ENCODE measurements around the gene LRMDA. TPM values are rescaled to one million over a fixed set of nuclear protein-coding genes. Genes with fewer than 3 reads are reported as not detected.

The LRMDA gene
- total and polyA plus RNA-seq, 7 donors: 2.8 to 22.2 (median 9.0) TPM

- WGBS, 2 donors: 89 to 96% methylated on average over 5 of the region's 5 CpGs
- no peaks in the 10 kb centered on the region for H3K27me3 ChIP-seq
- no peak for DNase-seq
- intact Hi-C loops (cut with DNase I): no loop called here
- H3K4me1 ChIP-seq: no peaks in the 10 kb centered on the region
- H3K36me3 ChIP-seq: no peaks in the 10 kb centered on the region
- TF ChIP-seq POLR2AphosphoS5 (IDR thresholded peaks at IDR 0.05): no peak
- TF ChIP-seq POLR2A (IDR thresholded peaks at IDR 0.05): no peak
- TF ChIP-seq EP300 (IDR thresholded peaks at IDR 0.05): no peak
- TF ChIP-seq CTCF (IDR thresholded peaks at IDR 0.05): no peak
- no peak overlapping the region for H3K27ac ChIP-seq
- no peak overlapping the region for H3K4me3 ChIP-seq
- no peaks in the 10 kb centered on the region for H3K9me3 ChIP-seq
Measured at GRCh38 chr10:75736151-75736640, 304.8 kb downstream of the LRMDA start.

- no peaks in the 10 kb centered on the region for H3K4me1 ChIP-seq
- no peaks in the 10 kb centered on the region for H3K27me3 ChIP-seq
- H3K9me3 ChIP-seq: no peaks in the 10 kb centered on the region
- intact Hi-C loops (cut with DNase I): no loop called here
- H3K36me3 ChIP-seq: no peaks in the 10 kb centered on the region
- H3K4me3 ChIP-seq: no peak overlapping the region
- no peak for TF ChIP-seq POLR2A (IDR thresholded peaks at IDR 0.05)
- no peak for TF ChIP-seq CTCF (IDR thresholded peaks at IDR 0.05)
- no peak for TF ChIP-seq EP300 (IDR thresholded peaks at IDR 0.05)
- no peak for TF ChIP-seq POLR2AphosphoS5 (IDR thresholded peaks at IDR 0.05)
- 92 to 93% methylated on average over 15 of the region's 15 CpGs for WGBS, 2 donors
- no peak for DNase-seq
- H3K27ac ChIP-seq: no peak overlapping the region
Measured at GRCh38 chr10:75736889-75737579, 305.6 kb downstream of the LRMDA start.

- WGBS, 2 donors: 58 to 81% methylated on average over 3 of the region's 3 CpGs
- no peaks in the 10 kb centered on the region for H3K36me3 ChIP-seq
Measured at GRCh38 chr10:75737580-75737949, 306.1 kb downstream of the LRMDA start.

GRCh38 chr10:75738924-75739323, 307.5 kb downstream of the LRMDA start:
- TF ChIP-seq POLR2A (IDR thresholded peaks at IDR 0.05) (no peak), EP300 (IDR thresholded peaks at IDR 0.05) (no peak), POLR2AphosphoS5 (IDR thresholded peaks at IDR 0.05) (no peak), CTCF (IDR thresholded peaks at IDR 0.05) (no peak)
- DNase-seq: no peak
- H3K27ac ChIP-seq: no peak overlapping the region
- H3K36me3 ChIP-seq: no peaks in the 10 kb centered on the region
- no peak overlapping the region for H3K4me3 ChIP-seq
- 92 to 94% methylated on average over 9 of the region's 9 CpGs for WGBS, 2 donors
- no peaks in the 10 kb centered on the region for H3K27me3 ChIP-seq
- intact Hi-C loops (cut with DNase I): no loop called here
- no peaks in the 10 kb centered on the region for H3K9me3 ChIP-seq
- H3K4me1 ChIP-seq: no peaks in the 10 kb centered on the region

More at GRCh38 chr10:75737580-75737949, 306.1 kb downstream of the LRMDA start:
- H3K27ac ChIP-seq: no peak overlapping the region
- no peak overlapping the region for H3K4me3 ChIP-seq
- intact Hi-C loops (cut with DNase I): no loop called here
- no peak for TF ChIP-seq POLR2AphosphoS5 (IDR thresholded peaks at IDR 0.05)
- no peak for TF ChIP-seq POLR2A (IDR thresholded peaks at IDR 0.05)
- no peak for TF ChIP-seq EP300 (IDR thresholded peaks at IDR 0.05)
- TF ChIP-seq CTCF (IDR thresholded peaks at IDR 0.05): no peak
- no peaks in the 10 kb centered on the region for H3K9me3 ChIP-seq
- H3K4me1 ChIP-seq: no peaks in the 10 kb centered on the region
- H3K27me3 ChIP-seq: no peaks in the 10 kb centered on the region
- DNase-seq: no peak

Data from sigmoid colon (tissue), 7 donors.